Measurements from ENCODE around the gene AUTS2.

The AUTS2 gene

GRCh38 chr7:70663680-70664079, 1065.4 kb downstream of the AUTS2 start:
- no peak for DNase-seq (ENCODE audit: low spot score)

- no peak for DNase-seq (ENCODE audit: low spot score)
These were observed 1067.7 kb downstream of the AUTS2 start for GRCh38 chr7:70665997-70666396.

GRCh38 chr7:70667406-70667805, 1069.1 kb downstream of the AUTS2 start:
- no peak for DNase-seq (ENCODE audit: low spot score)

- DNase-seq (ENCODE audit: low spot score) = no peak
These were observed 1070.5 kb downstream of the AUTS2 start for GRCh38 chr7:70668606-70669358.

GRCh38 chr7:70669854-70670253, 1071.6 kb downstream of the AUTS2 start:
- DNase-seq (ENCODE audit: low spot score) = no peak

- no peak for DNase-seq (ENCODE audit: low spot score)
These were observed 1072.0 kb downstream of the AUTS2 start for GRCh38 chr7:70670288-70670687.

GRCh38 chr7:70673778-70674570, 1075.7 kb downstream of the AUTS2 start:
- no peak for DNase-seq (ENCODE audit: low spot score)

GRCh38 chr7:70674571-70675010, 1076.3 kb downstream of the AUTS2 start:
- no peak for DNase-seq (ENCODE audit: low spot score)

GRCh38 chr7:70676243-70676642, 1078.0 kb downstream of the AUTS2 start:
- DNase-seq (ENCODE audit: low spot score) = no peak

GRCh38 chr7:70678621-70679251, 1080.5 kb downstream of the AUTS2 start:
- no peak for DNase-seq (ENCODE audit: low spot score)

GRCh38 chr7:70679661-70680060, 1081.4 kb downstream of the AUTS2 start:
- DNase-seq (ENCODE audit: low spot score) = no peak

- DNase-seq (ENCODE audit: low spot score) = no peak
These were observed 1082.0 kb downstream of the AUTS2 start for GRCh38 chr7:70680306-70680705.

GRCh38 chr7:70680743-70681468, 1082.6 kb downstream of the AUTS2 start:
- no peak for DNase-seq (ENCODE audit: low spot score)

GRCh38 chr7:70681469-70682350, 1083.4 kb downstream of the AUTS2 start:
- DNase-seq (ENCODE audit: low spot score) = no peak

GRCh38 chr7:70684173-70684572, 1085.9 kb downstream of the AUTS2 start:
- DNase-seq (ENCODE audit: low spot score) = no peak

- DNase-seq (ENCODE audit: low spot score) = no peak
These were observed 1095.0 kb downstream of the AUTS2 start for GRCh38 chr7:70693321-70693685.

- no peak for DNase-seq (ENCODE audit: low spot score)
These were observed 1095.6 kb downstream of the AUTS2 start for GRCh38 chr7:70693686-70694433.

- no peak for DNase-seq (ENCODE audit: low spot score)
These were observed 1096.2 kb downstream of the AUTS2 start for GRCh38 chr7:70694434-70694970.

GRCh38 chr7:70694971-70695794, 1096.9 kb downstream of the AUTS2 start:
- no peak for DNase-seq (ENCODE audit: low spot score)

GRCh38 chr7:70695795-70696083, 1097.5 kb downstream of the AUTS2 start:
- no peak for DNase-seq (ENCODE audit: low spot score)

Measured in COLO829 (cell line).